ENCODE measurements around the gene COQ10B.

DNA sequence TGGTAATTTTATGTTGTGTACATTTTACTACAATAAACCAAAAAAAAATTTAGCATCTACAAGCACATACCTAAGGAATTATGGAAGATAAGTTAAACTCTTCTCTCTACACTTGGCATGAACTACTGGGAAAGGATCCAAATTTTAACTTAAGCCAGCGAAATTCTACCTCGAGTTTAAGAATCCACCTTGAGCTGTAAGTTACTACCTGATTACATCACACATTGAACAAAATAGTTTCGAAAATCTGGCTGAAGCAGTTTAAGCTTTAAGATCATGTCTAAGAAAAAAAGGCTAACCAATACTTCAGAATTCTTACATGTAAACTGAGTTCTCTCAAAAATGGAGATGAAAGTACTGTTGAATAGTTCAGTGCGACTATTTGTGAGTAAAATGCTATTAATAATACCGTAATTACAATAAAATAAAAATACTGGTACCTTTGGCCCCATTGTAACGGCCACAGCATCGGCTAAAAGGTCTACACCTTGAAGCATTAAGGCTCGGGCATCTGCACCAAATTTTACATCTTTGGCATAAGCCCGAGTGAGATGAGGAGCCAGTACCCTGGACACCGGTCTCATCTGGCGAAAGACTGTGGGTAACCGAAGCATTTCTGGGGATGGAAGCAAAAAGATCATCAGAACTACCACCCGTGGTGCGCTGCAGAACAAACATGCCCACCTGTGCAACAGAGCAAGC, 45.0 kb downstream of the COQ10B start:
- TF ChIP-seq, protein P1, sequence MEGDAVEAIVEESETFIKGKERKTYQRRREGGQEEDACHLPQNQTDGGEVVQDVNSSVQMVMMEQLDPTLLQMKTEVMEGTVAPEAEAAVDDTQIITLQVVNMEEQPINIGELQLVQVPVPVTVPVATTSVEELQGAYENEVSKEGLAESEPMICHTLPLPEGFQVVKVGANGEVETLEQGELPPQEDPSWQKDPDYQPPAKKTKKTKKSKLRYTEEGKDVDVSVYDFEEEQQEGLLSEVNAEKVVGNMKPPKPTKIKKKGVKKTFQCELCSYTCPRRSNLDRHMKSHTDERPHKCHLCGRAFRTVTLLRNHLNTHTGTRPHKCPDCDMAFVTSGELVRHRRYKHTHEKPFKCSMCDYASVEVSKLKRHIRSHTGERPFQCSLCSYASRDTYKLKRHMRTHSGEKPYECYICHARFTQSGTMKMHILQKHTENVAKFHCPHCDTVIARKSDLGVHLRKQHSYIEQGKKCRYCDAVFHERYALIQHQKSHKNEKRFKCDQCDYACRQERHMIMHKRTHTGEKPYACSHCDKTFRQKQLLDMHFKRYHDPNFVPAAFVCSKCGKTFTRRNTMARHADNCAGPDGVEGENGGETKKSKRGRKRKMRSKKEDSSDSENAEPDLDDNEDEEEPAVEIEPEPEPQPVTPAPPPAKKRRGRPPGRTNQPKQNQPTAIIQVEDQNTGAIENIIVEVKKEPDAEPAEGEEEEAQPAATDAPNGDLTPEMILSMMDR (conservative IDR thresholded peaks at IDR 0.05; ENCODE audit: low read depth, low read length): no peak
- TF ChIP-seq EZH2 (IDR thresholded peaks at IDR 0.05; ENCODE audit: low read length, unreplicated experiment) (no peak), EZH2phosphoT487 (IDR thresholded peaks at IDR 0.05; ENCODE audit: borderline replicate concordance, low read length) (no peak)
